Choroid plexus epithelial cell (primary cell): Measurements from ENCODE around the gene NXPH3.
A peak's percentile ranks its signal among the peaks of the same experiment; 100 is the strongest.

Experiments used
- DNase-seq: peaks from one replicate; pipeline ENCODE4 v3.0.0-alpha.2; 2010; ENCODE audit warnings: low read depth
- H3K4me3 ChIP-seq: 2 replicates; pipeline ENCODE4 v1.5.1; 2011; ENCODE audit warnings: low read depth, mild to moderate bottlenecking, control low read depth, low read length, moderate library complexity
- TF ChIP-seq, protein P1 (sequence below): conservative IDR thresholded peaks from 2 replicates; pipeline ENCODE4 v1.5.1; 2011; ENCODE audit warnings: low read depth, mild to moderate bottlenecking, control low read depth, inconsistent platforms, low read length, moderate library complexity

NXPH3 gene

DNA sequence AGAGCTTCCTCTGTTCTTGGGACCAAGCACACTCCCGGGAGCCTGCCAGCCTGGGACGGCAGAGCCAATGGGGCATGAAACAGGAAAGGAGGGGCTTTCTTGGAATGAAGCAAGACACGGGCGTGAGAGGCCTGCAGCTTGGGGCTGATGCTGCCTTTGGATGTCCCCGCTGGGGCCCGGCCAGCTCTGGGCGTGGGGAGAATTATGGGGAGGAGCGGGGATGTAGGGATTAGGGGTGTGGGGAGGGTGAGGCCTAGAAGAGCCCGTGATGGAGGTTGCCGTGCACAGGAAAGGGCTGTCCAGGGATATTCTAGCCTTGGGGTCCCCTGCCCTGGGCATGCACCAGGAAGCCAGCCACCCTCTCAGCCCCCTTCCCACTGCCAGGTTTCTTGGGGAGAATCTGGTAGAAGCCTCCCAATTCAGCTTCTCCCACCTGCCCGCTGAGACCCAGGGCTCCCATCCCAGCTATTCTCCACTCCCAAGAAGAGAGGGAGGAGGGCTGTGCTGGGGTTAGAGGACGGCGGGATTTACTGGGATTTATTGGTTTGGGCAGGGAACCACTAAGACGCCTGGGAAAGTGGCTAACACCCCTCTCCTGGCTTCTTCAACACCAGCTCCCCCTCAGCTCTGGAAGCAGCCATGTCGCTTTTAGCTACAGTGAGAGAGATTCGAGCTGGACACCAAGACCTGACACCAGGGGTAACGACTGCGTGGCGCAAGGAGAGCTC is 20.0 kb upstream of the NXPH3 start:
- TF ChIP-seq, protein P1, sequence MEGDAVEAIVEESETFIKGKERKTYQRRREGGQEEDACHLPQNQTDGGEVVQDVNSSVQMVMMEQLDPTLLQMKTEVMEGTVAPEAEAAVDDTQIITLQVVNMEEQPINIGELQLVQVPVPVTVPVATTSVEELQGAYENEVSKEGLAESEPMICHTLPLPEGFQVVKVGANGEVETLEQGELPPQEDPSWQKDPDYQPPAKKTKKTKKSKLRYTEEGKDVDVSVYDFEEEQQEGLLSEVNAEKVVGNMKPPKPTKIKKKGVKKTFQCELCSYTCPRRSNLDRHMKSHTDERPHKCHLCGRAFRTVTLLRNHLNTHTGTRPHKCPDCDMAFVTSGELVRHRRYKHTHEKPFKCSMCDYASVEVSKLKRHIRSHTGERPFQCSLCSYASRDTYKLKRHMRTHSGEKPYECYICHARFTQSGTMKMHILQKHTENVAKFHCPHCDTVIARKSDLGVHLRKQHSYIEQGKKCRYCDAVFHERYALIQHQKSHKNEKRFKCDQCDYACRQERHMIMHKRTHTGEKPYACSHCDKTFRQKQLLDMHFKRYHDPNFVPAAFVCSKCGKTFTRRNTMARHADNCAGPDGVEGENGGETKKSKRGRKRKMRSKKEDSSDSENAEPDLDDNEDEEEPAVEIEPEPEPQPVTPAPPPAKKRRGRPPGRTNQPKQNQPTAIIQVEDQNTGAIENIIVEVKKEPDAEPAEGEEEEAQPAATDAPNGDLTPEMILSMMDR = no peak
- H3K4me3 ChIP-seq = no peak overlapping the region
- DNase-seq = no peak

DNA sequence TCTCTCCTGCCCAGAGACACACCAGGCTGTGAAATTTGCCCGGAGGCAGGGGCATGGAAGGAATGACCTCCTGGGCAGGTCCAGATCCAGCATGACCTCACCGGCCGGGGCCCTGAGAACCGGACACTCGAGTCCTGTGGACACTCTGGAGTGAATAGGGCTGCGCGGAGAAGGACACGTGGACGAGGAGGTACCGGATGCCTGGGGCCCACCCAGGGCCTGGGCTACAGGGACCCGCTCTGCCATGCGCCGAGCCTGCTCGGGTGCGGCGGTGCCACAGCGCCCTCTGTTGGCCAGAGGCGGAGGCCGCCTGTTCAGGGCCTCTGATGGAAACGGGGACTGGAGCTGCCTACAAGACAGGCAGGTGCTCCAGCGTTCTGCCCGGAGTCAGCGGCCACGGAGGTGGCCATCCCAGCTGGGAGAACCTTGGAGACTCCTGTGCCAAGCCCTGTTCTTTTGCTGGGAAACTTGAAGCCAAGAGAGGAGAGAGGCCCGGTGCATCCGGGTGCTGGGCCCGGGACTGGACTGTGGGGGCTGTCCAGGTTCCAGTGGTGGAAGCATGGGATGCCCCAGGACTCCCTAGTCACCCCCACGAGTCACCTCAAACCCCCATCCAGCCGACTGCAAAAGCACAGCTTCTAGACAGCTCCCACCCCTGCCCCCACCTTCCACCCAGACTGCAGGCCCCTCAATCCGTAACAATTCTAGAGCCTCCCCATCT is 19.3 kb upstream of the NXPH3 start:
- peak; percentile 73 for DNase-seq
- TF ChIP-seq, protein P1 = peak; percentile 97
- peak overlapping the region; percentile 30 for H3K4me3 ChIP-seq

DNA sequence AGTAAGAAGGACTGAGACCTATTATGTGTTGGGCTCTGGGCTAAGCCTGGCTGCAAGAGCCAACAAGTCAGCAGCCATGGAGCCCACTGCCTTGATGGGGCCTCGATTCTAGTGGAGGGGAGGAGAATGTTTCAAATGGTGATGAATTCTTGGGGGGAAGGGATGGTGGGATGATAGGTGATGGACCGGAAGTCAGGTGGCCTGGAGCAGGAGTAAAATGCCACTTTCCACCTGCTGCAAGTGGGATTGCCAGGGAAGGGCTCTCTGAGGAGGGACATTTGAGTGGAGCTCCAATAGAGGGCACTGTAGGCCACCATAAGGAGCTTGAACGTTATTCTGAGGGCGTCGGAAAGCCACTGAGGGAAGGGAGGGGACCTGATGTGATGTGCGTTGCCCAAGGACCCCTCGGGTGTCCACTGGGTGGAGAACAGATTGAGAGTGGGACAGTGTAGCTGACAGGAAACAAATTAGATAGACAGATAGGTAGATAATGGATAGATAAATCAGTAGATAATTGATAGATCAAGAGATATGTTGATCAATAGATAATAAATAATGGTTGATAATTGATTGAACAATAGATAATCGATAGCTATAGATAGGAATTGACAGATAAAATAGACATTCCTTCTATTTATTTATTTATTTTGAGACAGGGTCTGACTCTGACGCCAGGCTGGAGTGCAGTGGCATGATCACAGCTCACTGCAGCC is 18.2 kb upstream of the NXPH3 start:
- TF ChIP-seq, protein P1 = peak; percentile 82
- DNase-seq = peak; percentile 79
- no peak overlapping the region for H3K4me3 ChIP-seq

DNA sequence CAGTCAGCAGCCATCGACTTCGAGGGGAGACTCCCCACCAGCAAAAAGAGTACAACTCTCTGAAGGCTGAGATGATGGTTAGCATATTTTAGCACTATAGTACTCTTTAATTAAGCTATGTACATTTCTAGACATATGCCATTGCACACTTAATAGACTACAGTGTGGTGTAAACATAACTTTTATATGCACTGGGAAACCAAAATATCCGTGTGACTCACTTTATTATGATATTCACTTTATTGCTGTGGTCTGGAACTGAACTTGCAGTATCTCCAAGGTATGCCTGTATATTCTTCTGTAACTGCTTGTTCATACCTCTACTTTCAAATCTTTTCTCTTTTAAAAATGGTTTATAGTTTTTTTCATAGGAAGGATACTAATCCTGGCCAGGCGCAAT is 11.0 kb upstream of the NXPH3 start:
- H3K4me3 ChIP-seq = no peak overlapping the region
- no peak for DNase-seq
- TF ChIP-seq, protein P1 = no peak

DNA sequence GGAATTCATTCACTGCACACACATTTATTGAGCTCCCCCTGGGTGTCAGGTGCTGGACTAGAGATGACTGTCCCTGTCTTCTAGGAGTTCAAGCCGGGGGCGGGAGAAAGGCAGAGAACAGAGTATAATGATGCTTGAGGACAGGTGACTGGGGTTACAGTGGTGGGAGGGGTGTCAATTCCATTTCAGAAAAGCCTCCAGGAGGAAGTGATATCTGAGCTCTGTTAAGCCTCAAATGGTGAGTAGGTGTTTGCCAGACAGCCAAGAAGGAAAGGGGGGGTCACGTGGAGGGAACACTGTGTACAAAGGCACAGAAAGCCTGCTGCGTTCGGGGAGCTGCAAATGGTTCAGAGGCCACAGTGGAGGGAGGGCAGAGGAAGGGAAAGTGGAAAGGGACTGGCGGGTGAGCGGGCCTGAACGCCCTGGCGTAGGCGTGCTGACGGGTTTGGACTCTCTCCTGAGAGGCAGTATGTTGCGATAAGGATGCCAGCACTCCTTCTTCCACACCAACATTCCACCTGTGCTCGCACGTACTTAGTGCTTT is 9.7 kb upstream of the NXPH3 start:
- peak; percentile 90 for DNase-seq
- TF ChIP-seq, protein P1 = peak; percentile 21
- H3K4me3 ChIP-seq = peak overlapping the region; percentile 27

DNA sequence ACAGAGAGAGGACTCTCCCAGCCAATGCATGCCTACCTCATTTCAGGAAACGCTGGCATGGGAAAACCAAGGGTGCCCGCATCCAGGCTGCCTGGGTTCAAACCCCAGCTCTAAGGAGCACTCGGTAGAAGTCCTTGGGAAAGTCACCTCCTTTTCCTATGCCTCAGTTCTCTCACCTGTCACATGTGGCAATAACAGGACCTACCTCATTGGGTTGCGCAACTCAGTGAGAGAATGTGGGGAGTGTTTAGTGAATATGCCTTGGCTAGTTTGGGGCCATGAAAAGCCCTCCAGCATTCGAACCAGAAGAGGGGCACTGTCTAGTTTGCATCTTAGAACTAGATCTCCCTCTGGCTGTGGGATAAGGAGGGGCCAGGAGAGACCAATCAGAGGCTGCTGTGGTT is 9.0 kb upstream of the NXPH3 start:
- no peak overlapping the region for H3K4me3 ChIP-seq
- DNase-seq = peak; percentile 32
- TF ChIP-seq, protein P1 = no peak
